GM10266 (cell line): ENCODE results near the gene SUCLG1.
"Not testable (repeated sequence)": the region's sequence is repeated elsewhere in the genome, so short reads cannot be mapped to it uniquely, and the experiment has no call there.

Experiments used
- DNase-seq: peaks from one replicate; pipeline ENCODE4 v3.0.0; 2012; ENCODE audit errors: extremely low spot score
- CTCF ChIP-seq: IDR thresholded peaks from 2 replicates; pipeline ENCODE4 v1.5.1; 2012; ENCODE audit warnings: mild to moderate bottlenecking, low read depth; ENCODE audit not compliant: control insufficient read depth, insufficient read depth; ENCODE audit errors: missing control alignments

The SUCLG1 gene

DNA sequence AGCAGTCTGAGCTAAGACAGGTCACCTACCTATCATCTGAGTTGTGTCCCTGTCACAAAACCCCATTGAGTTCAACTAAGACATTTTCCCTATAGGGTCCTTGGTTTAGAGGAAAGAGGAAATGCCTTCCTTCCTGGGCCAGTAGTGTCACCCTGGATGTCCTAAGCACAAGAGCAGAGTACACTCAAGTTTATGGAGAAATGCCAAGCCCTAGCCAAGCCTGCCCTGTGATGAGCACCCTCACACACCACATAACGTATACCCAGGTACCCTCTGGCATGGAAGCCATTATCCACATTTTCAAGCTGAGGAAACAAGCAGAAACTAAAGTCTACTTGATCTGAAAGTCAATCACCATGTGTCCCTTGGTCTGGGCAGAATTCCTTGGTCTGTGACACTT is 37.3 kb downstream of the SUCLG1 start:
- no peak for TF ChIP-seq CTCF
- DNase-seq = no peak

GRCh38 chr2:84421197-84421596 is 37.9 kb downstream of the SUCLG1 start:
- no peak for DNase-seq
- TF ChIP-seq CTCF = no peak

DNA sequence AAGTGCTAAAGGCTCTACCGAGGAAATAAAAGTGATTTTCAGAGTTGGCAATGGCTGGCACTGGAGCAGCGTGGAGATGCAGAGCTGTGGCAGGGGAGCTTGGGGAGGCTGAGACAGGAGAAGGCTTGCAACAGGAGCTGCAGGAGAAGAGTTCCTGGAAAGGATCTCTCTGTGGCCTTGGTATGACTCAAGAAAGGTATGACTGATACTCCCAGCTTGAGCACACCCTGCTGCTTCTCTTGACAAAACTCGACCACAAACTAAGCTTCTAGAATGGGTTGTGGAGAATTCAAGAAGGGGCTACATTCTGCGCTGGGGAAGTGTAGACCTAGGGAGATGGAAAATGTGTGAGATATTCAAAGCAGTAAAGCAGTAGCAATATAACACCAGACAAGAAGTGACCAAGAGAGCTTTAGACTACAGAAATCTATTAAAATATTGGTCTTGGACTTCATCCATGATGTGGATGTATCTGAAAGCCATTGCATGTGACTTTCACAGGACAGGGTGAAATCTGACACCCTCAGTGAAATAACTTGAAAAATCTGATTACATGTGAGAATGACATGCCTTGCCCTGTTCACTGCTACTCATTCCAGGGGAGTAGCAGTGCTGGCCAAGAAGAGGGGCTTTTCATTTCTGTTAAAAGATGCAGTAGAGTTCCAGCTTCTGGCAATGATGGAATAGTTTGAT is 41.5 kb downstream of the SUCLG1 start:
- no peak for DNase-seq
- TF ChIP-seq CTCF = no peak

GRCh38 chr2:84409531-84409930 is 49.5 kb downstream of the SUCLG1 start:
- DNase-seq = no peak
- TF ChIP-seq CTCF = no peak

DNA sequence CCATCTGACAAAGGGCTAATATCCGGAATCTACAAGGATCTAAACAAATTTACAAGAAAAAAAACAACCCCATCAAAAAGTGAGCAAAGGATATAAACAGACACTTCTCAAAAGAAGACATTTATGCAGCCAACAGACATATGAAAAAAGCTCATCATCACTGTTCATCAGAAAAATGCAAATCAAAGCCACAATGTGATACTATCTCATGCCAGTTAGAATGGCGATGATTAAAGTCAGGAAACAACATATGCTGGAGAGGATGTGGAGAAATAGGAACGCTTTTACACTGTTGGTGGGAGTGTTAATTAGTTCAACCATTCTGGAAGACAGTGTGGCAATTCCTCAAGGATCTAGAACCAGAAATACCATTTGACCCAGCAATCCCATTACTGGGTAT is 57.0 kb downstream of the SUCLG1 start:
- DNase-seq = not testable (repeated sequence)

- not testable (repeated sequence) for DNase-seq
Observed at GRCh38 chr2:84399839-84400238, 59.2 kb downstream of the SUCLG1 start.

GRCh38 chr2:84395820-84396219 is 63.3 kb downstream of the SUCLG1 start:
- no peak for DNase-seq

DNA sequence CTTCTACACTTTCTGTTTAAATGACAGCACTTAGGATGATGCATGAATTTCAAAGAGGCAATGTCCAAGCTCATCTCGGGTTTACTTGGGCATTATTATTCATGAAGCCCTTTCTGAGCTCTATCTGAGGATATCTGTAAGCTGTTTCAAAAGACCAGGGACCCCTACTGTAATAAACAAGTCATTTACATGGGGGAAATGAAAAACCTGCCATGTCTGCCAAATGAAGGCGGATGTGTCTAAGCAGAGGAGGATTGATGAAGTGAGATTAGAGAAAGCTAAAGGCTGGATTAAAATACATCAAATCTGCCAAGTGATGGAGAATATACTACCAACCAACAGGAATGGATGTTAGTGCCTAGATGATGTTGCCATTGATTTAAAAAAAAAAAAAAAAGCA is 64.5 kb downstream of the SUCLG1 start:
- no peak for DNase-seq
- no peak for TF ChIP-seq CTCF

More at GRCh38 chr2:84395820-84396219, 63.3 kb downstream of the SUCLG1 start:
- no peak for TF ChIP-seq CTCF
